ENCODE results near the gene RFX3. TPM values are rescaled to one million over a fixed set of nuclear protein-coding genes. Genes with fewer than 3 reads are reported as not detected.

Gene RFX3
- total RNA-seq, 2 donors from 2014 or later = 10.9 to 15.5 TPM

DNA sequence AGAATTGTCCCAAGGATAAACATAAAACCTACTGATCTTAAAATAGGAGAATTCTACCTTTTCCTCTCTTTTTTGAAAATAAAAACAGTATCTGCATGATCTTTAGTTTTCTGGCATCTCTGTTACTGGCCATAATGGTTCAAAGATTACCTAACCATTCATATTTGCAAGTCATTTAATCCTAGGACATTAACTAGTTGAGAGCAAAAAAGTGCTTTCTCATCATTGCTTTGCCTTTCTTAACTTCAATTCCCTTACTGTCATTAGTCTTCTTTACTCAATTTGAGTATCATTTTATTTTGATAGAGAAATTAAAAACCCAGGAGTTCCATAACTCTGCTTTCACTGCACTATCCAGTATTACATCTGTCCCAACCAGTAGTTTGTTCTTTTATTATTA, 68.6 kb downstream of the RFX3 start:
- H3K27me3 ChIP-seq (replicated peaks; ENCODE audit: insufficient read depth) = no peaks in the 10 kb centered on the region
- intact Hi-C loops (cut with DNase I) = no loop called here

DNA sequence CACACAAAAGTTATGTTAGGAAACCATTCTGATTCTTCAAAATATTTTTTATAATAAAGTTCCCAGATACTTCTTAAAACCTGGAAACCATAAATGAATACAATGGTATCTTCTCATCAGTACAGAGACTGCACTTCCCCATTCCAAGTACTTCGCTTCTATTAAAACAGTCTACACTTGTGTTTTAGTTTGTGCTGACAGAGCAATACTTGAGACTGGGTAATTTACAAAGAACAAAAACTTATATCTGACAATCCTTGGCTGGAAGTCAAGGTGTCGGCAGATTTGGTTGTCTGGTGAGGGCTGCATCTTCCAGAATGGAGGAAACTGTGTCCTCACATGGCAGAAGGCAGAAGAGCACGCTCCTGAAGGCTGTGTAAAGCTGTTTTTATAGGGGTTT, 70.1 kb downstream of the RFX3 start:
- 28% methylated on average over 3 of the region's 3 CpGs for WGBS
- H3K36me3 ChIP-seq = no peaks in the 10 kb centered on the region
- no peaks in the 10 kb centered on the region for H3K4me1 ChIP-seq (replicated peaks)
- TF ChIP-seq POLR2A (IDR thresholded peaks at IDR 0.05) (no peak), POLR2AphosphoS5 (IDR thresholded peaks at IDR 0.05) (no peak)
- TF ChIP-seq, protein P1, sequence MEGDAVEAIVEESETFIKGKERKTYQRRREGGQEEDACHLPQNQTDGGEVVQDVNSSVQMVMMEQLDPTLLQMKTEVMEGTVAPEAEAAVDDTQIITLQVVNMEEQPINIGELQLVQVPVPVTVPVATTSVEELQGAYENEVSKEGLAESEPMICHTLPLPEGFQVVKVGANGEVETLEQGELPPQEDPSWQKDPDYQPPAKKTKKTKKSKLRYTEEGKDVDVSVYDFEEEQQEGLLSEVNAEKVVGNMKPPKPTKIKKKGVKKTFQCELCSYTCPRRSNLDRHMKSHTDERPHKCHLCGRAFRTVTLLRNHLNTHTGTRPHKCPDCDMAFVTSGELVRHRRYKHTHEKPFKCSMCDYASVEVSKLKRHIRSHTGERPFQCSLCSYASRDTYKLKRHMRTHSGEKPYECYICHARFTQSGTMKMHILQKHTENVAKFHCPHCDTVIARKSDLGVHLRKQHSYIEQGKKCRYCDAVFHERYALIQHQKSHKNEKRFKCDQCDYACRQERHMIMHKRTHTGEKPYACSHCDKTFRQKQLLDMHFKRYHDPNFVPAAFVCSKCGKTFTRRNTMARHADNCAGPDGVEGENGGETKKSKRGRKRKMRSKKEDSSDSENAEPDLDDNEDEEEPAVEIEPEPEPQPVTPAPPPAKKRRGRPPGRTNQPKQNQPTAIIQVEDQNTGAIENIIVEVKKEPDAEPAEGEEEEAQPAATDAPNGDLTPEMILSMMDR (IDR thresholded peaks at IDR 0.05) = no peak
- H3K9me3 ChIP-seq = no peaks in the 10 kb centered on the region
- no peak for DNase-seq (ENCODE audit: low spot score)
- no peak overlapping the region for H3K27ac ChIP-seq
- H3K27me3 ChIP-seq (replicated peaks; ENCODE audit: insufficient read depth) = no peaks in the 10 kb centered on the region
- H3K4me3 ChIP-seq = no peak overlapping the region
- intact Hi-C loops (cut with DNase I) = no loop called here

More for the DNA sequence above, 68.6 kb downstream of the RFX3 start:
- H3K4me1 ChIP-seq (replicated peaks) = no peaks in the 10 kb centered on the region
- no peak overlapping the region for H3K27ac ChIP-seq
- no peaks in the 10 kb centered on the region for H3K9me3 ChIP-seq
- no peak for DNase-seq (ENCODE audit: low spot score)
- no peaks in the 10 kb centered on the region for H3K36me3 ChIP-seq
- no peak for TF ChIP-seq POLR2A (IDR thresholded peaks at IDR 0.05)
- TF ChIP-seq POLR2AphosphoS5 (IDR thresholded peaks at IDR 0.05) = no peak
- TF ChIP-seq, protein P1 (IDR thresholded peaks at IDR 0.05) = no peak
- H3K4me3 ChIP-seq = no peak overlapping the region

DNA sequence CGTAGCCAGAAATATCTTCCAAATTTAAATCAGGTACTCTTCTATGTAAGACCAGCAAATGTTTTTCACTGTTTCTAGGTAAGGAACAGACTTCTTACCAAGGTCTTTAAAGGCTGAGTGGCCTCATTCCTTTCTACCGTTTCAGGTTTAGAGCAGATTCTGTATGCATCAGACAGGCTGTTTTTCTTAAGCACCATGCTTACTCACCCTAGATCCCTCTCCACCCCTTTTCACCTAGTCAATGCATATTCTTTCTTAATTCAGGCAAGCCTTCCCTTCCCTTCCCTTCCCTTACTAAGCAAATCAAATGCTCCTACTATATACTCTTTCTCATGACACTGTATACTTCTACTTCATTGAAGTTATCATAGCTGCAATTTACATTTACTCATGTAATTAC, 70.7 kb downstream of the RFX3 start:
- TF ChIP-seq POLR2AphosphoS5 (IDR thresholded peaks at IDR 0.05) (no peak), POLR2A (IDR thresholded peaks at IDR 0.05) (no peak)
- TF ChIP-seq, protein P1 (IDR thresholded peaks at IDR 0.05) = no peak
- no peak for DNase-seq (ENCODE audit: low spot score)
- Histone ChIP-seq H3K27ac (no peak overlapping the region), H3K4me1 (replicated peaks) (no peaks in the 10 kb centered on the region), H3K4me3 (no peak overlapping the region), H3K9me3 (no peaks in the 10 kb centered on the region), H3K36me3 (no peaks in the 10 kb centered on the region), H3K27me3 (replicated peaks; ENCODE audit: insufficient read depth) (no peaks in the 10 kb centered on the region)
- WGBS = 65% methylated on average over 2 of the region's 2 CpGs
- intact Hi-C loops (cut with DNase I) = no loop called here

DNA sequence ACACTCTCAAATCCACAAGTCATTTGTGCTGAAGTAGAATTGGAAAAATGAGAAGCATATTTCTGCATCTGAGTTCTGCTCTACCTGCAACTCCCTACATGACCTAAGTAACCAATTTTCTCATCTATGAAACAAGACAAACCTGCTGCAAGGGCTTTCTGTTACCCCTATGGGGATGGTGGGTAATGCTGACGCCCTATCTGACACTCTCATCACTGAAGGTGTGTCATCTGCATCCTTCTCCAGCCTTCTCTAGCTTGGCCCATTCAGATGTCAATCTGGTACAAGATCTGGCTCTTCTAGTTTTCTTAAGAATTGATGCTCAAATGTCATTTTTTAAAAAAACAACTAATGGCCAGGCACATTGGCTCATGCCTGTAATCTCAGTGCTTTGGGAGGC, 73.8 kb downstream of the RFX3 start:
- 92% methylated on average over 1 of the region's 1 CpG for WGBS
- Histone ChIP-seq H3K27me3 (replicated peaks; ENCODE audit: insufficient read depth) (no peaks in the 10 kb centered on the region), H3K4me3 (no peak overlapping the region), H3K4me1 (replicated peaks) (no peaks in the 10 kb centered on the region), H3K36me3 (no peaks in the 10 kb centered on the region), H3K9me3 (no peaks in the 10 kb centered on the region), H3K27ac (no peak overlapping the region)
- TF ChIP-seq POLR2A (IDR thresholded peaks at IDR 0.05) (no peak), POLR2AphosphoS5 (IDR thresholded peaks at IDR 0.05) (no peak)
- TF ChIP-seq, protein P1 (IDR thresholded peaks at IDR 0.05) = no peak
- no peak for DNase-seq (ENCODE audit: low spot score)
- intact Hi-C loops (cut with DNase I) = no loop called here

DNA sequence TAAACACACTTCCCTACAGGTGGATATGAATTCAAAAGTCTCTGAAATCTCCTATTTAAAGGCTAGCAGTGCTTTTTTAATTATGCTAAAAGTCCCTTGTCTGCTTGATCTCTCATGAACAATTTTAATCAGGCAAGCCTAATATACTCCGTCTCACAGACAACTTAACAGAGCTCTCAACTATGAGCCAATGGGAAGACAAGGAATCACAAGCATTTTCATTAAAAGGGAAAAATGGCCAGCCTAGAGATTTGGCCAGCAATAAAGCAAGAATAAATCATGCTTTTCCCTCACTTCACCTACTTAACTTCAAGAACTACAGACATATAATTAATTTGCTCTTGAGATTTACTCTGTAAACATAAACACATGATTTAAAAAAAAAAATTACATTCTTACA, 78.0 kb downstream of the RFX3 start:
- no peak for DNase-seq (ENCODE audit: low spot score)
- WGBS = 41% methylated on average over 1 of the region's 1 CpG
- no peaks in the 10 kb centered on the region for H3K36me3 ChIP-seq
- intact Hi-C loops (cut with DNase I) = no loop called here
- no peaks in the 10 kb centered on the region for H3K27me3 ChIP-seq (replicated peaks; ENCODE audit: insufficient read depth)
- H3K27ac ChIP-seq = no peak overlapping the region
- no peaks in the 10 kb centered on the region for H3K9me3 ChIP-seq
- no peak for TF ChIP-seq POLR2A (IDR thresholded peaks at IDR 0.05)
- TF ChIP-seq, protein P1 (IDR thresholded peaks at IDR 0.05) = no peak
- TF ChIP-seq POLR2AphosphoS5 (IDR thresholded peaks at IDR 0.05) = no peak
- no peaks in the 10 kb centered on the region for H3K4me1 ChIP-seq (replicated peaks)
- H3K4me3 ChIP-seq = no peak overlapping the region
